Measurements from ENCODE around the gene BNC2.

DNA sequence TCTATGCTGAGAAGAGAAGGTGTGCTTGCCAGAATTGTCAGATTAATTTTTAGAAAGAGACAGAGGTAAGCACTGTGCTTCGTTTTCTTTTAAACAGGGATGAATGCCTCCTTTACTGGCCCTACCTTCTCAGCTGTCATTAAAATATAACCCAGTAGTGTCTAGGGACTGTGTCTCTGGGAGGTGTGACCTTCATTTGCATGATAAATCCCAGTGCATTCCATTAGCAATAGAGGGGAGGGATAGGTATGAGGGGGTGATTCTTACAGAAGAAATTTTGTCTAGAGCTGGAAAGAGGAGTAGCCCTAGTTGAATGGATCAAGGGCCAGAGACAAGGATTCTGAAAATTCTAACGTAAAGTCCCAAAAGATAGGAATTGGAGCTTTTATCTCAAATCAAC, 351.5 kb downstream of the BNC2 start:
- no peak for TF ChIP-seq EZH2 (IDR thresholded peaks at IDR 0.05; ENCODE audit: insufficient read depth, low read length)
- no peak for TF ChIP-seq CTCF (IDR thresholded peaks at IDR 0.05; ENCODE audit: insufficient read depth, low read depth, low read length)

Measured in astrocyte (in vitro differentiated cells and primary cell).